GM21576 (cell line): Measurements from ENCODE around the gene PPFIA2.

Source experiments
- ATAC-seq: cut with Tn5 transposase; IDR thresholded peaks from one replicate; pipeline ENCODE4 v1.9.1; 2021; ENCODE audit warnings: mild to moderate bottlenecking, moderate library complexity; ENCODE audit not compliant: unreplicated experiment

PPFIA2 gene

GRCh38 chr12:81564237-81564636 is 194.9 kb downstream of the PPFIA2 start:
- no peak for ATAC-seq

GRCh38 chr12:81558031-81558430 is 201.1 kb downstream of the PPFIA2 start:
- no peak for ATAC-seq

- ATAC-seq, result no peak
Observed at GRCh38 chr12:81546811-81547210, 212.3 kb downstream of the PPFIA2 start.

DNA sequence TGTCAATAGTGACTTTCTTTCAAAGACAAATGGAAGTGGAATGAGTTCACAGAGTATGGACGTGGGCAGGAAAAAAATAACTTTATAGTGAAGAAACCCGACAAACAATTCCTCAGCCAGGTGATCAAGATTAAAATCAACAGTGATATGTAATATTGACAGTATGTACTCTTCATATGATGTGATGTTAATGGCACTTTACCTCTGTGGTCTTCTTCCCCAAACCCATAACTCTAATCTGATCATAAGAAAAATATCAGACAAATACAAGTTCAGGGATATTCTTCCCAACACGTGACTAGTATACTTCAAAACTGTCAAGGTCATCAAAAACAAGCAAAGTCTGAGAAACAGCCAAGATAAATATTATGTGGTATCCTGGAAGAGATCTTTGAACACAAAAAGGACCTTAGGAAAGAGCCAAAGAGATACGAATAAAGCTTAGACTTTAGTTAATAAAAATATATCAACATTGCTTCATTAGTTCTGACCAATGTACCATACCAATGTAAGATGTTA is 215.5 kb downstream of the PPFIA2 start:
- ATAC-seq, result no peak

GRCh38 chr12:81542065-81543010 is 216.8 kb downstream of the PPFIA2 start:
- no peak for ATAC-seq

GRCh38 chr12:81541121-81541520 is 218.0 kb downstream of the PPFIA2 start:
- no peak for ATAC-seq

GRCh38 chr12:81539279-81539678 is 219.9 kb downstream of the PPFIA2 start:
- ATAC-seq, result no peak

- ATAC-seq, result no peak
Observed at GRCh38 chr12:81533054-81533453, 226.1 kb downstream of the PPFIA2 start.

DNA sequence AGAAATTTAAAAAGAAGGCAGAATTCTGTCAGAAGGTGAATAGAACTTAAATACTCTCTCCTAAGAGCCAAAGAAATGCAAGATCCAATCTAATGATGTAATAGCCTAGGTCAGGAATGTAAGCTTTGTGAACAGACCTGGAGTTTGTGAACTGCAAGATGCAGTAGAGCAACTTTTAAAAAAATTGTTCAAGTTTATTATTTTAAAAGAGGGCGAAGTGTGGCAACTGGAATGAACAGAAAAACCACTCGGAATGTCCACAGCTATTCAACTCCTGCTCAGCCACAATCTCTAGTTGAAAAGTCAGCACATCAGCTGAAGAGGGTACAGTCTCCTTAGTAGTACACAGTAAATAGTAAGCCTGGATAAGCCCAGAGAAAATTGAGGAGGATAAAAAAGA is 228.8 kb downstream of the PPFIA2 start:
- ATAC-seq, result no peak

DNA sequence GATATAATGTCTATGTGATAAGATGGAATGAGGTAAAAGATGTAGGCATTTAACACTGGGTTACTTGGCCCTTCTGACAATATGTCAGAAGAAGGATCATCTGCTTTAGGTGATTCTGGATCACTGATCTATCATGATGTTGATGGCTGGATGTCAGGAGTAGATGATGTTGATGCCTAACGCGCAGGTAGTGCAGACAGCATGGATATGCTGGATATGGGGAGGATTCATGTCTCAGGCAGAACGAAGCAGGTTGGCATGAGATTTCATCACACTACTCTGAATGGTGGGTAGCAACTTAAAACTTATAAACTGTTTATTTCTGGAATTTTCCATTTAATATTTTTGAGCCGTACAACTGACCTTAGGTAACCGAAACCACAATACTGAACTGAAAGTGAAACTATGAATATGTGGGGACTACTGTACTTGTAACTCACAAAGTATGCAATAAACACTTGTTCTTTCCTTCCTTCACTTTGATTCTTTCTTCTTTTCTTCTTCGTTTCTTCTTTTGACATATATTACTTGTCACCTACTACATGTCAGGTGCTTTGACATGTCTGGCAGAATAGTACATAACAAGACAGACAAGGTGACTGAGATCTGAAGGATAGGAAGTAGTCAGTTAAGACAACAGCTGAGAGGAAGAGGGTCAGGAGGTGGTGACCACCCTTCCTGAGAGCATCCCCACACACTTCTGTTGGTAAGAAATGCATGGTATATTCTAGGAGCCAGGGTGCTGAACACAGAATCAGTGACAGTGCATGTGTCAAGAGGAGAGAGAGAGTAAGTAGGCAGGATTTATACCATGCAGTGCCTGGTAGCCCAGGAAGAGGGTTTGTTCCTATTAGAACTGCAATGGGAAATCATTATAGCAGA is 238.8 kb downstream of the PPFIA2 start:
- ATAC-seq, result peak; percentile 69

GRCh38 chr12:81518638-81519037 is 240.5 kb downstream of the PPFIA2 start:
- no peak for ATAC-seq

GRCh38 chr12:81517296-81517695 is 241.9 kb downstream of the PPFIA2 start:
- no peak for ATAC-seq

DNA sequence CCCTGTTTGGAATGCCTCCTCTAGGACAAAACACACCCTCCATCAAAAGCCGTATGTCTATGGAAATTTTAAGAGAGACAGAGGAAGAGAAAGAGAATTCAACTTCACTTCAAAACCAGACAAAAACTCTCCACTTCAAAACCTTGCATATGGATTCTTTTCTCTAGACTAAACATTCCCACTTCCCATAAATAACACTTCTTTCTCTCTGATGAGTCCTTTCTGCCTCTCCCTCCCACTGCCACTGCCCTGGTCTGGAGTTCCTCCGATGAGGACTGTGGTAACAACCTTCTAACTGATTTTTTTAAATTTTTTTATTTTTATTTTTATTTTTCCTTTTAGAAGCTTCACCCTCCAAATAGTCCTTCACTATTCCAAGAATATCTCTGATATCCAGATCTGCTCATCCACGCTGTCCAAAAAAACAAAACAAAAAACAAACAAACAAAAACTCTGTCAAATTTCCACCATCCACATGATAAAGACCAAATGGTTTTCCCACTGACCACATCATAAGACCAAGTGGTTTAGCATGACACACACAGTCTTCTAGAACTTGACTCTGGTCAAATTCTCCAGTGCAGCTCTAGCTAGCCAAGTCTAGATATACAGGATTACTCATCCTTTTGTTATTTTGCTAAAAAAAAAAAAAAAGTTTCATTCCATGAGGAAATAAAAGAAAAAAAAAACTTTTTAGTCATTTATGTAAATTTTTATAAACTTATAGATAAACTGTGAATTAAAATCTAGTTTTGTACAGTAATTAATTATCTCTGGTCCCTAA is 256.0 kb downstream of the PPFIA2 start:
- ATAC-seq, result no peak

DNA sequence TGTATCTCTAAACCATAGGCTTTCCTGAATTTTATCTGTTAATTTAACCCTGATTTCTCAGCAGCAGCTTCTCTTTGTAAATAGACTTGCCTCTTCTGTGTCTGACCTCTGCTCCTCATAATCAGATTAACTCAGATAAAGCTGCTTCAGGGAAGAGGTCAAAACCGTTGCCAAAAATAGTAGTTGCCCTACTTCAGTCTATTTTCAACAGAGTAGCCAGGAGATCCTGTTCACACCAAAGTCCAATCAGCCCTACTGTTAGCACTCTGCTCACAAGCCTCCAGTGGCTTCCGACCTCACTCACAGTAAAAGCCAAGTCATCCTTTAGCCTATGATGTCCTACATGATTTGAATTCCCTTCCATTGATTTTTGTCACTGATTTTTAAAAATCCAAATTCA is 258.4 kb downstream of the PPFIA2 start:
- no peak for ATAC-seq

DNA sequence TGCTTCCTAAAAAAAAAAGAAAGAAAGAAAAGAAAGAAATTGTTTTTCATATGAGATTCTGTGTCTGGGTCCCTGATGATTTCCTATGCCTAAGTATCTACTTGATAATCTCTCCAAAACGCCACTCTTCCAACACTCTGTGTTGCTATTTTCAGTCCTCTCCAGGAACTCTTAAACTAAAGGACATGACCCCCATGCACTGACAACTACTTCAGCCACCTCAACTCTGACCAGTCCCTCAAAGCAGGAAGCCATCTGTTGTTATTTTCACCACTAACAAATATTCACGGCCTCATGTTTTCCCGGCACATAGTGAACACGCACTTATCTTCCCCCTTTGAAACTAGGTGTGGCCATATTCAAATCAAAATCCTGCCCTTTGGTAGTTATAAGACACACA is 259.3 kb downstream of the PPFIA2 start:
- no peak for ATAC-seq

GRCh38 chr12:81492131-81492720 is 266.9 kb downstream of the PPFIA2 start:
- ATAC-seq, result no peak

- ATAC-seq, result no peak
Observed at GRCh38 chr12:81472934-81473333, 286.2 kb downstream of the PPFIA2 start.

DNA sequence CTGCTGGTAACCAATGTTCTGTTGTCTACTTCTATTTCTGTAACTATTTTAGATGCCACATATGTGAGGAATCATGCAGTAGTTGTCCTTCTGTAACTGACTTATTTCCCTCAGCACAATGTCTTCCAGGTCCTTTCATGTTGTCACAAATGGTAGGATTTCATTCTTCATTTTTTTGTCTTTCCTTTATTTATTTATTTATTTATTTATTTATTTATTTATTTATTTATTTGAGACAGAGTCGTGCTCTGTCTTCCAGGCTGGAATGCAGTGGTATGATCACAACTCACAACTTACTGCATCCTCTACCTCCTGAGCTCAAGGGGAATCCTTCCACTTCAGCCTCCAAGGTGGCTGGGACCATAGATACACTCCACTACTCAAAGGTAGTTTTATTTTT is 288.2 kb downstream of the PPFIA2 start:
- no peak for ATAC-seq

DNA sequence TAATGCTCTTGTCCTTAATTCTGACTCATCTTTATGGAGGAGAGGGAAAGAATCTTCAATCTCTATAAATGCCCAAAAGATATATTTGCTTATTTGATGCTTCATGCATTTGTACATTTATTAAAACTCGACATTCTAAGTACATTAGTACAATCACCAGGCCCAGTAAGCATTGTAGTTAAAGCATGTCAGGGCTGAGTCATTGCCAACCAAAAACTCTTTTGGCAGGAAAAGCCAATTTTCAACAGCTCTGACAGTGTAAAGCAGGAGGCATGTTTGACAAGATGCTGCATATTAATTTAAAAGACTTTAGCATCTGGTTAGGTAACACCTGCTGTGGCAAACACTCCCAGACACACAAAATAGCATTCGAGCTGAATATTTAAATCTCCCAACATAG is 290.9 kb downstream of the PPFIA2 start:
- ATAC-seq, result no peak

DNA sequence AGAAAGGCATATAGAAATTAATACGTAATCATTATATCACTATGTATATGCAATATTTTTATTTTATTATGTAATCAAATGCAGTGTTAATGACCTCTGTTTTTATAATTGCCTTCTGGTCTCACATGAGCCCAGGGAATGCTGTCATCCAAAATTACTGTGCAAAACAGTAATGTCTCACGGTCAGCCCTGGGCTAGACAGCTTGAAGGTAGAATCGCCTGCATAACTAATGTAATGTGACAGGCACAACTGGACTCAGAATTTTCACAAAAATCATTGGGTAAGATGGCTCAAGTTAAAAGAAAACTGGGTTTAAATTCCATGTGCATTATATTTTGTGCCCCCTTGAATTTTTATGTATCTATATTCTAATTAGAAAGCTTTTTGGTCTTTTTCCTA is 293.3 kb downstream of the PPFIA2 start:
- no peak for ATAC-seq
